ENCODE results near the gene ADGRF3.

DNA sequence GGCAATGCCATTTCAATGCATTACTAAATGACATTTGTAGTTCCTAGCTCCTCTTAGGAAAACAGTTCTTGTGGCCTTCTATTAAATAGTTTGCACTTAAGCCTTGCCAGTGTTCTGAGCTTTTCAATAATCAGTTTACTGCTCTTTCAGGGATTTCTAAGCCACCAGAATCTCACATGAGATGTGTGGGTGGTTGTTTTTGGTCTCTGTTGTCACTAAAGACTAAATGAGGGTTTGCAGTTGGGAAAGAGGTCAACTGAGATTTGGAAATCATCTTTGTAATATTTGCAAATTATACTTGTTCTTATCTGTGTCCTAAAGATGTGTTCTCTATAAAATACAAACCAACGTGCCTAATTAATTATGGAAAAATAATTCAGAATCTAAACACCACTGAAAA is 56.6 kb downstream of the ADGRF3 start:
- TF ChIP-seq POLR2A (IDR thresholded peaks at IDR 0.05) (no peak), CTCF (IDR thresholded peaks at IDR 0.05) (no peak)
